H1 (cell line): ENCODE data around the gene SLC9A7. TPM values are rescaled to one million over a fixed set of nuclear protein-coding genes. Genes with fewer than 3 reads are reported as not detected.

Experiments used
- CTCF ChIP-seq, 3 experiments: IDR thresholded peaks; 1 replicate in 2 of 3; 2 replicates in 1 of 3; pipeline versions ENCODE4 v1.5.1 to v1.6.1; 2011; ENCODE audit warnings: low read length in 3 of 3, mild to moderate bottlenecking in 3 of 3, inconsistent platforms in 2 of 3, low read depth in 1 of 3, moderate library complexity in 1 of 3; ENCODE audit not compliant: insufficient read depth in 1 of 3; ENCODE audit errors: control extremely low read depth in 1 of 3
- EZH2 ChIP-seq: fragments of 200-600 bp; sonication (generic); IDR thresholded peaks from 2 replicates; pipeline ENCODE4 v1.7.1; 2012; ENCODE audit warnings: low read depth, mild to moderate bottlenecking, moderate library complexity, low read length, inconsistent platforms; ENCODE audit not compliant: severe bottlenecking
- KDM4A ChIP-seq: IDR thresholded peaks from one replicate; pipeline ENCODE4 v1.7.1; 2012; ENCODE audit warnings: low read depth, mild to moderate bottlenecking, moderate library complexity, low read length, inconsistent platforms; ENCODE audit not compliant: severe bottlenecking
- polyA plus RNA-seq, 7 experiments: library from polyadenylated mRNA; depleted of rRNA in 3 of 7; stranded (reverse) in 5 of 7; unstranded in 2 of 7; fragments of >200 nt in 5 of 7; fragments of 200-250 nt in 2 of 7; gene quantifications; 1 replicate in 5 of 7; 2 replicates in 1 of 7; 4 replicates in 1 of 7; pipeline versions ENCODE4 v1.2.1 to v1.2.3, GENCODE V29; 2011 to 2013; ENCODE audit warnings: missing spikeins in 2 of 7, mixed read lengths in 2 of 7
- total RNA-seq: library from RNA; stranded (reverse); fragmentation: NEBNext Ultra II Directional; extraction: Animal tissue kit (Norgen Biotek cat#: 25700); gene quantifications from 2 replicates; pipeline ENCODE4 v1.2.1, GENCODE V29; 2021

SLC9A7 gene
- total and polyA plus RNA-seq, 2 of the 8 experiments (the other 6 are each of a cell fraction or from before 2014, with no cell fraction given) = 6.7 to 17.2 TPM

- TF ChIP-seq CTCF (IDR thresholded peaks at IDR 0.05; ENCODE audit: control extremely low read depth in 1 of 3, insufficient read depth in 1 of 3, low read depth in 1 of 3, low read length in 3 of 3) = no peak
- no peak for TF ChIP-seq KDM4A
- no peak for TF ChIP-seq EZH2
Observed at GRCh38 chrX:46665232-46666152, 93.4 kb downstream of the SLC9A7 start (continued).
